GM21717 (cell line): ENCODE data around the gene SEMG1.

ENCODE experiments used
- ATAC-seq: cut with Tn5 transposase; IDR thresholded peaks from one replicate; pipeline ENCODE4 v1.9.1; 2021; ENCODE audit warnings: mild to moderate bottlenecking, moderate library complexity; ENCODE audit not compliant: unreplicated experiment

Gene SEMG1

GRCh38 chr20:45218636-45219035 is 11.8 kb downstream of the SEMG1 start:
- no peak for ATAC-seq

- no peak for ATAC-seq
These were observed 14.2 kb downstream of the SEMG1 start, which contains the start of gene SEMG2 for GRCh38 chr20:45221076-45221475. SEMG2 (plus strand) TSS chr20:45221373; CDS start chr20:45221390, 17 bp downstream.

- ATAC-seq, result no peak
These were observed 16.3 kb downstream of the SEMG1 start for GRCh38 chr20:45223136-45223535.

GRCh38 chr20:45226287-45226686 is 19.5 kb downstream of the SEMG1 start:
- no peak for ATAC-seq

GRCh38 chr20:45229264-45230056 is 22.6 kb downstream of the SEMG1 start:
- ATAC-seq, result no peak

- ATAC-seq, result no peak
These were observed 23.8 kb downstream of the SEMG1 start for GRCh38 chr20:45230631-45231030.

- ATAC-seq, result no peak
These were observed 29.2 kb downstream of the SEMG1 start for GRCh38 chr20:45235995-45236394.

GRCh38 chr20:45238139-45238538 is 31.3 kb downstream of the SEMG1 start:
- ATAC-seq, result no peak

- ATAC-seq, result no peak
These were observed 39.3 kb downstream of the SEMG1 start for GRCh38 chr20:45246109-45246508.

GRCh38 chr20:45247865-45248264 is 41.0 kb downstream of the SEMG1 start:
- no peak for ATAC-seq

GRCh38 chr20:45248609-45249008 is 41.8 kb downstream of the SEMG1 start:
- ATAC-seq, result no peak

- no peak for ATAC-seq
These were observed 45.2 kb downstream of the SEMG1 start for GRCh38 chr20:45251884-45252560.

- ATAC-seq, result no peak
These were observed 46.4 kb downstream of the SEMG1 start for GRCh38 chr20:45253261-45253660.

GRCh38 chr20:45254383-45255262 is 47.8 kb downstream of the SEMG1 start, which contains the start of gene SLPI:
SLPI (minus strand) TSS chr20:45254564; CDS start chr20:45254543, 21 bp downstream.
- no peak for ATAC-seq

GRCh38 chr20:45257161-45257560 is 50.3 kb downstream of the SEMG1 start:
- no peak for ATAC-seq

- no peak for ATAC-seq
These were observed 50.9 kb downstream of the SEMG1 start for GRCh38 chr20:45257711-45258110.

- ATAC-seq, result no peak
These were observed 51.4 kb downstream of the SEMG1 start for GRCh38 chr20:45258259-45258658.

GRCh38 chr20:45258664-45259063 is 51.8 kb downstream of the SEMG1 start:
- ATAC-seq, result no peak
